CD14-positive monocyte (primary cell): ENCODE measurements around the gene MXRA8. TPM values are rescaled to one million over a fixed set of nuclear protein-coding genes. Genes with fewer than 3 reads are reported as not detected.

Experiments used
- DNase-seq, 3 donors: peaks; one replicate each; pipeline ENCODE4 v3.0.0-alpha.2; 2011 to 2022
- H2AFZ ChIP-seq: 2 replicates; pipeline ENCODE4 v1.6.0; 2012; ENCODE audit warnings: mild to moderate bottlenecking, low read depth, low read length, inconsistent platforms; ENCODE audit not compliant: insufficient read depth, poor library complexity, severe bottlenecking
- H3K27ac ChIP-seq, 2 donors: 1 replicate in 1 of 2; 2 replicates in 1 of 2; pipeline ENCODE4 v1.5.1; 2012 to 2013; ENCODE audit warnings: low read length in 2 of 2, control low read depth in 1 of 2, inconsistent platforms in 1 of 2, low read depth in 1 of 2, mild to moderate bottlenecking in 1 of 2
- H3K27me3 ChIP-seq, 2 donors: one replicate each; pipeline versions ENCODE4 v1.6.0 to v1.6.1; 2011 to 2013; ENCODE audit warnings: low read length in 2 of 2; ENCODE audit not compliant: control insufficient read depth in 2 of 2, insufficient read depth in 2 of 2
- H3K36me3 ChIP-seq, 2 donors: replicated peaks in 1 of 2; 1 replicate in 1 of 2; 2 replicates in 1 of 2; pipeline versions ENCODE4 v1.5.1 to v1.6.1; 2012 to 2013; ENCODE audit warnings: low read length in 2 of 2, control low read depth in 1 of 2, inconsistent platforms in 1 of 2, mild to moderate bottlenecking in 1 of 2; ENCODE audit not compliant: insufficient read depth in 2 of 2, control insufficient read depth in 1 of 2
- H3K4me1 ChIP-seq, 2 donors: 1 replicate in 1 of 2; 2 replicates in 1 of 2; pipeline versions ENCODE4 v1.5.1 to v1.6.1; 2012 to 2013; ENCODE audit warnings: low read length in 2 of 2, control low read depth in 1 of 2, inconsistent platforms in 1 of 2, mild to moderate bottlenecking in 1 of 2, moderate library complexity in 1 of 2; ENCODE audit not compliant: insufficient read depth in 2 of 2, control insufficient read depth in 1 of 2
- H3K4me2 ChIP-seq: replicated peaks from 2 replicates; pipeline ENCODE3; 2012; ENCODE audit warnings: low read length, moderate library complexity, mild to moderate bottlenecking; ENCODE audit not compliant: poor library complexity, severe bottlenecking; ENCODE audit errors: extremely low read depth
- H3K4me3 ChIP-seq, 3 experiments: fragments of 200-600 bp in 1 of 3; sonication (generic) in 1 of 3; replicated peaks in 1 of 3; 1 replicate in 2 of 3; 2 replicates in 1 of 3; pipeline ENCODE4 v1.5.1; 2011 to 2013; ENCODE audit warnings: low read length in 3 of 3, mild to moderate bottlenecking in 3 of 3, control low read depth in 2 of 3, low read depth in 2 of 3, inconsistent platforms in 1 of 3, moderate library complexity in 1 of 3
- H3K79me2 ChIP-seq: 2 replicates; pipeline ENCODE4 v1.6.0; 2012; ENCODE audit warnings: mild to moderate bottlenecking, control low read depth, inconsistent platforms, low read length, moderate library complexity; ENCODE audit not compliant: insufficient read depth
- H3K9ac ChIP-seq: 2 replicates; pipeline ENCODE4 v1.6.0; 2017; ENCODE audit warnings: low read length, mild to moderate bottlenecking; ENCODE audit not compliant: insufficient read depth, poor library complexity, severe bottlenecking
- H3K9me3 ChIP-seq, 2 donors: replicated peaks in 1 of 2; 1 replicate in 1 of 2; 2 replicates in 1 of 2; pipeline versions ENCODE4 v1.5.1 to v1.6.1; 2012 to 2013; ENCODE audit warnings: low read length in 2 of 2, control low read depth in 1 of 2; ENCODE audit not compliant: control insufficient read depth in 1 of 2, insufficient read depth in 1 of 2
- H4K20me1 ChIP-seq: 2 replicates; pipeline ENCODE4 v1.6.0; 2012; ENCODE audit warnings: mild to moderate bottlenecking, low read length, control low read depth, moderate library complexity; ENCODE audit not compliant: insufficient read depth
- H3K27ac Mint-ChIP-seq, 7 donors: one replicate each; pipeline ENCODE4 v1.8.0; 2020; ENCODE audit warnings: mild to moderate bottlenecking in 7 of 7, mixed read lengths in 7 of 7, moderate library complexity in 6 of 7, inconsistent platforms in 2 of 7
- H3K27me3 Mint-ChIP-seq, 3 donors: one replicate each; pipeline ENCODE4 v1.8.0; 2021 to 2022; ENCODE audit warnings: low read depth in 3 of 3, mild to moderate bottlenecking in 3 of 3, mixed read lengths in 3 of 3, moderate library complexity in 3 of 3, inconsistent platforms in 1 of 3
- H3K36me3 Mint-ChIP-seq, 2 donors: one replicate each; pipeline ENCODE4 v1.8.0; 2020; ENCODE audit warnings: mixed read lengths in 2 of 2, inconsistent platforms in 1 of 2, mild to moderate bottlenecking in 1 of 2
- H3K4me1 Mint-ChIP-seq: one replicate; pipeline ENCODE4 v1.8.0; 2020; ENCODE audit warnings: mild to moderate bottlenecking, mixed read lengths
- H3K4me3 Mint-ChIP-seq, 2 donors: one replicate each; pipeline ENCODE4 v1.8.0; 2020; ENCODE audit warnings: mild to moderate bottlenecking in 2 of 2, mixed read lengths in 2 of 2, moderate library complexity in 1 of 2
- H3K9me3 Mint-ChIP-seq, 7 donors: one replicate each; pipeline ENCODE4 v1.8.0; 2020 to 2022; ENCODE audit warnings: mixed read lengths in 7 of 7, mild to moderate bottlenecking in 6 of 7, moderate library complexity in 6 of 7, inconsistent platforms in 2 of 7
- CTCF ChIP-seq: fragments of 200-600 bp; IDR thresholded peaks from one replicate; pipeline ENCODE4 v1.8.0; 2022; ENCODE audit warnings: antibody characterized with exemption, mild to moderate bottlenecking
- WGBS: methylation state at CpG from one replicate; pipeline ENCODE4 v1.1.5; 2013; ENCODE audit warnings: missing lambda C conversion rate; ENCODE audit not compliant: insufficient coverage; 5-methylcytosine and 5-hydroxymethylcytosine counted together
- intact Hi-C, 2 donors: fragments of 100-400 bp; cut with micrococcal nuclease; formaldehyde crosslinking; loops; one replicate each; pipeline versions ENCODE4 v1.15.0 to v1.15.1; 2023
- polyA plus RNA-seq, 3 donors: library from polyadenylated mRNA; depleted of rRNA in 1 of 3; unstranded in 2 of 3; stranded (reverse) in 1 of 3; fragments of 300-500 nt in 2 of 3; fragments of >200 nt in 1 of 3; fragmentation: Illumina TruSeq in 2 of 3; gene quantifications; 1 replicate in 2 of 3; 2 replicates in 1 of 3; pipeline ENCODE4 v1.2.3, GENCODE V29; 2012 to 2021

The MXRA8 gene
- polyA plus RNA-seq, 3 donors = not detected

DNA sequence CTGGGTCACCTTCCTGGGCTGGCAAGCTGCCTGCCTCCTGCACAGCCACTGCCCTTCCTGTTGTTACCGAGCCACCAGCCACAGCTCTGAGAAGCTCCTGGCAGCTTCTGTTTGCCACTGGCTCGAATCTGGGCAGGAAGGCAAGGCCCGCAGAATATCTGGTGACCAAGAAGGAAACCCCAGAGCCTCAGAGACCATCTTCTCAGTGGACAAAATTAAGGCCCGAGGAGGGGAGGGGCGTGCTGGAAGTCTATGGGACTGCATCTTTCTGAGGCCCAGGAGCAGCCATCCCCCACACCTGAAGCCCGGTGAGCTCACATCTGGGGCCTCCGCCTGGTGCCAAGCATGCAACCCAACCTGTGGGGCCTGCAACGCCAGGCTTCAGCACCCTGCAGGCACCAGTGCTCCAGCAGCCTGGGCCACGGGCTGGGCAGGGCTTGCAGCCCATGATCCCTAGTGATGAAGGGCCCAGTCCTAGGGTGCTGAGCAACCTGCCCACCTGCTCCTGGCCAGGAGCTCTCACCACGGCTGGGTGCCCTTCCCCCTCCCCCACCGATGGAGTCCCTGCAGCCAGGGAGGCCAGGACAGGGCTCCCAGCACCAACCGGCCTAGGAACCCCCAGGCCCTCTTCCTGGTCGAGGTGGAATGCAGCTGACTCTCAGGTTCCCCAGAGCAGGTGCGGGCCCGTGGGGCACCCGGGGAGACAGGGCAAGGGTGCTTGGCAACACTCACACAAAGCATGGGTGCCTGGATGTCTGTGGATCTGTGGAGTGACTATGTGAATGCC is 32.9 kb downstream of the MXRA8 start:
- 57% methylated on average over 13 of the region's 16 CpGs for WGBS
- H4K20me1 ChIP-seq = peaks cover 40% of the 10 kb centered on the region
- H3K27me3 ChIP-seq = no peaks in the 10 kb centered on the region
- Mint-ChIP-seq H3K36me3 (peaks cover 4 to 22% of the 10 kb centered on the region in 2 donors), H3K9me3 (peaks cover 0 to 3% (median 0%) of the 10 kb centered on the region in 7 donors), H3K27ac (peak overlapping the region in 4 of 7 donors; percentile 38 to 89 (median 57)), H3K4me1 (peaks cover 25% of the 10 kb centered on the region), H3K4me3 (peak overlapping the region; percentile 65 to 83), H3K27me3 (no peaks in the 10 kb centered on the region)
- no peaks in the 10 kb centered on the region for H3K9me3 ChIP-seq
- DNase-seq = no peak
- H3K4me2 ChIP-seq = peak overlapping the region; percentile 98
- H2AFZ ChIP-seq = peak overlapping the region; percentile 89
- peaks cover 13 to 20% of the 10 kb centered on the region in 2 donors for H3K36me3 ChIP-seq
- peaks cover 54% of the 10 kb centered on the region for H3K79me2 ChIP-seq
- intact Hi-C loops = no loop called here
- TF ChIP-seq CTCF = no peak
- H3K4me1 ChIP-seq = peaks cover 22 to 24% of the 10 kb centered on the region in 2 donors
- peak overlapping the region; percentile 0 to 83 for H3K27ac ChIP-seq
- peak overlapping the region; percentile 65 to 92 (median 87) for H3K4me3 ChIP-seq
- peak overlapping the region; percentile 90 for H3K9ac ChIP-seq

DNA sequence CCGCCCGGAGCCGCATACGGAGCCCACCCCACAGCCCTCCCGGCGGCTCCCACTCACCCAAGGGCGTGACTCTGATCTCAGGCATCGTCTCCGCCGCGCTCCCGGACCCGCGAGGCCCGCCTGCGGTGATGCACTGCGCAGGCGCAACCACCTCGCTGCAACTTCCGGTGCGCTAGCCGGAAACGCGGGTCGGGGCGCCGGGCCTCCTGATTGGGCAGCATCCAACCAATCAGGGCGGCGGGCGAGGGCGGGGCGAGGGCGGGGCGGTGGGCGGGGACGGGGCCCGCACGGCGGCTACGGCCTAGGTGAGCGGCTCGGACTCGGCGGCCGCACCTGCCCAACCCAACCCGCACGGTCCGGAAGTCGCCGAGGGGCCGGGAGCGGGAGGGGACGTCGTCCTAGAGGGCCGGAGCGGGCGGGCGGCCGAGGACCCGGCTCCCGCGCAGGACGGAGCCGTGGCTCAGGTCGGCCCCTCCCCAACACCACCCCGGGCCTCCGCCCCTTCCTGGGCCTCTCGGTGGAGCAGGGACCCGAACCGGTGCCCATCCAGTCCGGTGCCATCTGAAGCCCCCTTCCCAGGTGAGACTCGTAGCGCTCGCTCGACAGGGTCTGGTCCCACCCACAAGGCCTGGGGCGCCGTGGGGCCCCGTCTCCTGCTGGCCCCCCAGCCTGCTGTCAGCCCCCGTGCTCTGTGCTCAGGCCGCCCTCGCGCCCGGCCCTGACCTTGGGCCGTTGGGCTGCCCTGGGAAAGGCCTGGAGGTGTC is 33.6 kb downstream of the MXRA8 start, which contains the start of the genes CPTP and INTS11:
Gene CPTP, plus strand, starts transcription at position 279 of the 764 bp plus-strand sequence. CDS start 2,109 bp downstream, outside the sequence.
Gene INTS11, minus strand, starts transcription at position 137 of the 764 bp plus-strand sequence. Its CDS starts 52 bp downstream, at position 85.
- H3K27ac ChIP-seq = peak within 1 kb of the TSS; percentile 0 to 83
- Mint-ChIP-seq H3K9me3 (no peaks in the 10 kb centered on the region), H3K27me3 (no peaks in the 10 kb centered on the region), H3K4me1 (peaks cover 25% of the 10 kb centered on the region), H3K36me3 (peaks cover 8 to 29% of the 10 kb centered on the region in 2 donors), H3K27ac (peak within 1 kb of the TSS in 6 of 7 donors; percentile 38 to 89 (median 82)), H3K4me3 (peak within 1 kb of the TSS; percentile 80 to 92)
- H3K9ac ChIP-seq = peak within 1 kb of the TSS; percentile 90
- peaks cover 22 to 24% of the 10 kb centered on the region in 2 donors for H3K4me1 ChIP-seq
- H3K4me3 ChIP-seq = peak within 1 kb of the TSS; percentile 65 to 92 (median 87)
- H2AFZ ChIP-seq = peak within 1 kb of the TSS; percentile 89
- peaks cover 59% of the 10 kb centered on the region for H3K79me2 ChIP-seq
- intact Hi-C loops = no loop called here
- peak; percentile 89 to 93 (median 91) for DNase-seq
- H3K27me3 ChIP-seq = no peaks in the 10 kb centered on the region
- peak within 1 kb of the TSS; percentile 98 for H3K4me2 ChIP-seq
- H3K36me3 ChIP-seq = peaks cover 21 to 27% of the 10 kb centered on the region in 2 donors
- H3K9me3 ChIP-seq = no peaks in the 10 kb centered on the region
- under 1% methylated on average over 83 of the region's 84 CpGs for WGBS
- no peak for TF ChIP-seq CTCF
- peaks cover 48% of the 10 kb centered on the region for H4K20me1 ChIP-seq
